ENCODE results near the gene BCL7C.

Gene BCL7C

GRCh38 chr16:30921748-30922419 is 28.0 kb upstream of the BCL7C start:
- peak overlapping the region; percentile 49 for H3K4me3 ChIP-seq (ENCODE audit: low read depth, low read length)
- TF ChIP-seq CTCF (IDR thresholded peaks at IDR 0.05; ENCODE audit: borderline replicate concordance, insufficient read depth, low read depth, low read length) = peak; percentile 90

- no peak for TF ChIP-seq CTCF (IDR thresholded peaks at IDR 0.05; ENCODE audit: borderline replicate concordance, insufficient read depth, low read depth, low read length)
- peak overlapping the region; percentile 49 for H3K4me3 ChIP-seq (ENCODE audit: low read depth, low read length)
Observed at GRCh38 chr16:30921459-30921747, 27.5 kb upstream of the BCL7C start.

- no peak for TF ChIP-seq CTCF (IDR thresholded peaks at IDR 0.05; ENCODE audit: borderline replicate concordance, insufficient read depth, low read depth, low read length)
Observed at GRCh38 chr16:30920891-30921290, 27.0 kb upstream of the BCL7C start.

GRCh38 chr16:30918614-30919013 is 24.7 kb upstream of the BCL7C start:
- no peak overlapping the region for H3K4me3 ChIP-seq (ENCODE audit: low read depth, low read length)
- no peak for TF ChIP-seq CTCF (IDR thresholded peaks at IDR 0.05; ENCODE audit: borderline replicate concordance, insufficient read depth, low read depth, low read length)

More at GRCh38 chr16:30920891-30921290, 27.0 kb upstream of the BCL7C start:
- no peak overlapping the region for H3K4me3 ChIP-seq (ENCODE audit: low read depth, low read length)

GRCh38 chr16:30914830-30915229 is 21.0 kb upstream of the BCL7C start:
- TF ChIP-seq CTCF (IDR thresholded peaks at IDR 0.05; ENCODE audit: borderline replicate concordance, insufficient read depth, low read depth, low read length) = no peak
- H3K4me3 ChIP-seq (ENCODE audit: low read depth, low read length) = no peak overlapping the region

GRCh38 chr16:30912794-30913412 is 19.0 kb upstream of the BCL7C start:
- TF ChIP-seq CTCF (IDR thresholded peaks at IDR 0.05; ENCODE audit: borderline replicate concordance, insufficient read depth, low read depth, low read length) = no peak
- no peak overlapping the region for H3K4me3 ChIP-seq (ENCODE audit: low read depth, low read length)

GRCh38 chr16:30910427-30911029 is 16.7 kb upstream of the BCL7C start:
- no peak overlapping the region for H3K4me3 ChIP-seq (ENCODE audit: low read depth, low read length)
- TF ChIP-seq CTCF (IDR thresholded peaks at IDR 0.05; ENCODE audit: borderline replicate concordance, insufficient read depth, low read depth, low read length) = no peak
